Esophagus squamous epithelium (tissue), 5 donors: Measurements from ENCODE around the gene PXK. TPM values are rescaled to one million over a fixed set of nuclear protein-coding genes. Genes with fewer than 3 reads are reported as not detected.
A peak's percentile ranks its signal among the peaks of the same experiment; 100 is the strongest.

Source experiments
- DNase-seq: peaks from one replicate; lab custom pipeline; 2025; lab: John Stamatoyannopoulos, UW
- H3K27ac ChIP-seq, 4 donors: fragments of 200-600 bp; sonication (generic); one replicate each; pipeline ENCODE4 v1.5.1; 2016 to 2019; ENCODE audit warnings: mild to moderate bottlenecking in 1 of 4
- H3K27me3 ChIP-seq, 4 donors: fragments of 200-600 bp; sonication (generic); 1 replicate in 3 of 4; 2 replicates in 1 of 4; pipeline versions ENCODE4 v1.5.1 to v1.6.0; 2017 to 2021; ENCODE audit warnings: antibody characterized with exemption in 1 of 4
- H3K36me3 ChIP-seq, 3 donors: fragments of 200-600 bp; sonication (generic); one replicate each; pipeline ENCODE4 v1.5.1; 2016 to 2019
- H3K4me1 ChIP-seq, 3 donors: fragments of 200-600 bp; sonication (generic); one replicate each; pipeline ENCODE4 v1.5.1; 2017 to 2019
- H3K4me3 ChIP-seq, 4 donors: fragments of 200-600 bp; sonication (generic); 1 replicate in 3 of 4; 2 replicates in 1 of 4; pipeline ENCODE4 v1.5.1; 2016 to 2019; ENCODE audit warnings: mild to moderate bottlenecking in 2 of 4, moderate library complexity in 1 of 4
- H3K9me3 ChIP-seq, 3 donors: fragments of 200-600 bp; sonication (generic); one replicate each; pipeline ENCODE4 v1.5.1; 2016 to 2019
- CTCF ChIP-seq, 6 experiments: fragments of 450-650 bp in 4 of 6; fragments of 200-600 bp in 2 of 6; sonication (generic) in 2 of 6; IDR thresholded peaks; one replicate each; pipeline ENCODE4 v1.5.1; 2016 to 2019; ENCODE audit warnings: antibody characterized with exemption in 6 of 6, mild to moderate bottlenecking in 4 of 6, moderate library complexity in 4 of 6
- POLR2A ChIP-seq, 4 donors: fragments of 450-650 bp; IDR thresholded peaks; one replicate each; pipeline ENCODE4 v1.6.1; 2017; ENCODE audit warnings: antibody characterized with exemption in 4 of 4, mild to moderate bottlenecking in 4 of 4, moderate library complexity in 3 of 4
- WGBS, 2 donors: methylation state at CpG; one replicate each; pipeline ENCODE4 v1.1.5; 2018; 5-methylcytosine and 5-hydroxymethylcytosine counted together
- intact Hi-C: fragments of 100-400 bp; cut with DNase I; formaldehyde crosslinking; loops from one replicate; pipeline ENCODE4 v1.15.0; 2022
- total RNA-seq, 4 donors: library from RNA; depleted of rRNA; stranded (reverse); fragments of >200 nt; gene quantifications; one replicate each; pipeline ENCODE4 v1.1.0, GENCODE V29; 2016
- donor health status: DM: yes; HTN: yes; CAD: no.

The PXK gene
- total RNA-seq, 4 donors from 2014 or later, result 6.5 to 25.9 (median 12.2) TPM

GRCh38 chr3:58421004-58421403 lies 88.3 kb downstream of the PXK start:
- no peak overlapping the region for H3K4me3 ChIP-seq
- 82 to 98% methylated on average over 4 to 7 of the region's 7 CpGs for WGBS, 2 donors
- H3K27ac ChIP-seq, result no peak overlapping the region
- TF ChIP-seq POLR2A (IDR thresholded peaks at IDR 0.05), result no peak
- no peak for TF ChIP-seq CTCF (IDR thresholded peaks at IDR 0.05)
- peaks cover 0 to 17% (median 15%) of the 10 kb centered on the region in 3 donors for H3K4me1 ChIP-seq
- no peaks in the 10 kb centered on the region for H3K9me3 ChIP-seq
- no peak for DNase-seq
- no peaks in the 10 kb centered on the region for H3K27me3 ChIP-seq
- intact Hi-C loops, result no loop called here
- H3K36me3 ChIP-seq, result peaks cover 9 to 55% (median 10%) of the 10 kb centered on the region in 3 donors

GRCh38 chr3:58422756-58423325 lies 90.1 kb downstream of the PXK start:
- Histone ChIP-seq H3K4me3 (no peak overlapping the region), H3K4me1 (peaks cover 0 to 17% (median 15%) of the 10 kb centered on the region in 3 donors), H3K36me3 (peaks cover 19 to 73% (median 22%) of the 10 kb centered on the region in 3 donors), H3K27me3 (no peaks in the 10 kb centered on the region), H3K9me3 (no peaks in the 10 kb centered on the region), H3K27ac (no peak overlapping the region)
- peak in 2 of 6 experiments; percentile 9 to 23 for TF ChIP-seq CTCF (IDR thresholded peaks at IDR 0.05)
- TF ChIP-seq POLR2A (IDR thresholded peaks at IDR 0.05), result no peak
- WGBS, 2 donors, result 71 to 89% methylated on average over 3 to 8 of the region's 8 CpGs
- intact Hi-C loops, result no loop called here
- DNase-seq, result no peak

- intact Hi-C loops, result no loop called here
- 55 to 74% methylated on average over 6 to 8 of the region's 8 CpGs for WGBS, 2 donors
- H3K4me1 ChIP-seq, result peaks cover 0 to 12% (median 11%) of the 10 kb centered on the region in 3 donors
- peaks cover 29 to 91% (median 34%) of the 10 kb centered on the region in 3 donors for H3K36me3 ChIP-seq
- DNase-seq, result no peak
- TF ChIP-seq CTCF (IDR thresholded peaks at IDR 0.05), result no peak
- no peak for TF ChIP-seq POLR2A (IDR thresholded peaks at IDR 0.05)
- H3K4me3 ChIP-seq, result no peak overlapping the region
- H3K9me3 ChIP-seq, result no peaks in the 10 kb centered on the region
- H3K27ac ChIP-seq, result peak overlapping the region in 3 of 4 donors; percentile 5 to 45 (median 15)
- H3K27me3 ChIP-seq, result no peaks in the 10 kb centered on the region
These were observed 91.9 kb downstream of the PXK start for GRCh38 chr3:58424613-58425012.

- Histone ChIP-seq H3K27ac (no peak overlapping the region), H3K4me1 (peaks cover 0 to 6% (median 4%) of the 10 kb centered on the region in 3 donors), H3K9me3 (no peaks in the 10 kb centered on the region), H3K27me3 (no peaks in the 10 kb centered on the region), H3K4me3 (no peak overlapping the region), H3K36me3 (peaks cover 35 to 100% (median 43%) of the 10 kb centered on the region in 3 donors)
- no peak for TF ChIP-seq CTCF (IDR thresholded peaks at IDR 0.05)
- no peak for TF ChIP-seq POLR2A (IDR thresholded peaks at IDR 0.05)
- no peak for DNase-seq
- intact Hi-C loops, result no loop called here
- WGBS, 2 donors, result 56 to 70% methylated on average over 2 of the region's 2 CpGs
These were observed 93.1 kb downstream of the PXK start for GRCh38 chr3:58425782-58426181.

DNA sequence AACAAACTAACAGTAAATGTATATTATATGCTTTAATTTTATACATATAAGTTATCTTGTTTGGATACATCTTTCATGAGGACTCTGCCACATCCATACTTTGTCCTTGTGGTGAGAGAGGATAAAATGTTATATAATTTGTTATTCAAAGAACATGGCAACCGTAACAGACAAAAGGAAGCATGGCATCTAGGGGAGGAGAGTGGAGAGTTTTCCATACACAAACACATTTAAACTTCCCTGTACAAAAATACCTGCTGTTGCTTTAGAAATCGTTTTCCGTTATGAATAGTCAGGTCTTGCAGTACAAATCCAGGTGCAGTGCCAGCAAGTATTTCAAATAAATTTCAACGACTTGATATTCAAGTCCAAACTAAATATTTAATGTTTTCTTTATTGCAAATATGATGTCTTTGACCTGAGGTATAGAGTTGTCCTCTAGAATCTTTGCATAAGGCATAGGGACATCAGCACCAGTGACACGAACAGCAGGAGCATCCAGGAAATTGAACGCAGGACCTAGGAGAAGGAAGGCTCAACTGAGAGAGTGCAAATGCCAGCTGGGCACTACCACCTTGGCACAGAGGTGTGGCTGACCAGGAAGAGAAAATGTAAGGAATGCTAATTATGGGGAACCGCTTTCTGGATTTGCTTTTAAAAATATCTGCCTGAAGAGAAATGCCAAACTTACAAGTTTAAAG lies 95.1 kb downstream of the PXK start:
- H3K4me1 ChIP-seq, result peaks cover 7 to 18% (median 14%) of the 10 kb centered on the region in 3 donors
- WGBS, 2 donors, result 70 to 71% methylated on average over 5 to 7 of the region's 7 CpGs
- H3K27ac ChIP-seq, result no peak overlapping the region
- H3K36me3 ChIP-seq, result peaks cover 42 to 93% (median 46%) of the 10 kb centered on the region in 3 donors
- H3K27me3 ChIP-seq, result no peaks in the 10 kb centered on the region
- no peak for DNase-seq
- H3K9me3 ChIP-seq, result no peaks in the 10 kb centered on the region
- intact Hi-C loops, result no loop called here
- H3K4me3 ChIP-seq, result no peak overlapping the region
- TF ChIP-seq POLR2A (IDR thresholded peaks at IDR 0.05), result no peak
- no peak for TF ChIP-seq CTCF (IDR thresholded peaks at IDR 0.05)
